SJCRH30 (cell line): ENCODE data around the gene PIEZO2. TPM values are rescaled to one million over a fixed set of nuclear protein-coding genes. Genes with fewer than 3 reads are reported as not detected.

Experiments
- DNase-seq, 2 experiments: peaks; one replicate each; pipeline ENCODE4 v3.0.0-alpha.2; 2015 to 2020
- H3K27ac ChIP-seq: fragments of 250-450 bp; sonication (Bioruptor Pico); 2 replicates; pipeline ENCODE4 v1.5.1; 2020; ENCODE audit warnings: mild to moderate bottlenecking, moderate library complexity
- H3K27me3 ChIP-seq: fragments of 250-450 bp; sonication (Bioruptor Pico); 2 replicates; pipeline ENCODE4 v1.5.1; 2020; ENCODE audit warnings: mild to moderate bottlenecking, moderate library complexity
- H3K36me3 ChIP-seq: fragments of 250-450 bp; sonication (Bioruptor Pico); 2 replicates; pipeline ENCODE4 v1.5.1; 2020; ENCODE audit warnings: mild to moderate bottlenecking, moderate library complexity
- H3K4me1 ChIP-seq: fragments of 250-450 bp; sonication (Bioruptor Pico); 2 replicates; pipeline ENCODE4 v1.5.1; 2020; ENCODE audit warnings: mild to moderate bottlenecking, moderate library complexity
- H3K4me3 ChIP-seq: fragments of 250-450 bp; sonication (Bioruptor Pico); 2 replicates; pipeline ENCODE4 v1.5.1; 2020; ENCODE audit warnings: mild to moderate bottlenecking, moderate library complexity
- H3K9me3 ChIP-seq: fragments of 250-450 bp; sonication (Bioruptor Pico); replicated peaks from 2 replicates; pipeline ENCODE4 v1.5.1; 2020; ENCODE audit warnings: mild to moderate bottlenecking, moderate library complexity
- total RNA-seq: library from RNA; depleted of rRNA; stranded (reverse); fragments of >200 nt; shearing (Covaris generic); gene quantifications from 2 replicates; pipeline ENCODE4 v1.2.3, GENCODE V29; 2014

The PIEZO2 gene
- total RNA-seq, 1 experiment from 2014 or later = 0.32 TPM

GRCh38 chr18:11108947-11109346, 40.4 kb downstream of the PIEZO2 start:
- no peaks in the 10 kb centered on the region for H3K4me1 ChIP-seq
- no peaks in the 10 kb centered on the region for H3K27me3 ChIP-seq
- no peaks in the 10 kb centered on the region for H3K36me3 ChIP-seq
- no peak overlapping the region for H3K4me3 ChIP-seq
- no peak overlapping the region for H3K27ac ChIP-seq
- DNase-seq = peak in 1 of 2 experiments; percentile 2
- H3K9me3 ChIP-seq = no peaks in the 10 kb centered on the region

GRCh38 chr18:11106894-11107293, 42.5 kb downstream of the PIEZO2 start:
- no peaks in the 10 kb centered on the region for H3K9me3 ChIP-seq
- H3K36me3 ChIP-seq = no peaks in the 10 kb centered on the region
- H3K4me3 ChIP-seq = no peak overlapping the region
- no peak for DNase-seq
- no peaks in the 10 kb centered on the region for H3K27me3 ChIP-seq
- H3K4me1 ChIP-seq = no peaks in the 10 kb centered on the region
- H3K27ac ChIP-seq = no peak overlapping the region

- H3K27me3 ChIP-seq = no peaks in the 10 kb centered on the region
- no peak overlapping the region for H3K27ac ChIP-seq
- DNase-seq = no peak
- no peaks in the 10 kb centered on the region for H3K4me1 ChIP-seq
- no peaks in the 10 kb centered on the region for H3K36me3 ChIP-seq
- H3K9me3 ChIP-seq = no peaks in the 10 kb centered on the region
- H3K4me3 ChIP-seq = no peak overlapping the region
These were observed 43.9 kb downstream of the PIEZO2 start for GRCh38 chr18:11105463-11105862.

- no peak overlapping the region for H3K27ac ChIP-seq
- H3K9me3 ChIP-seq = no peaks in the 10 kb centered on the region
- no peak for DNase-seq
- no peaks in the 10 kb centered on the region for H3K27me3 ChIP-seq
- H3K4me1 ChIP-seq = no peaks in the 10 kb centered on the region
- H3K4me3 ChIP-seq = no peak overlapping the region
- no peaks in the 10 kb centered on the region for H3K36me3 ChIP-seq
These were observed 45.1 kb downstream of the PIEZO2 start for GRCh38 chr18:11104307-11104706.

GRCh38 chr18:11096839-11097750, 52.3 kb downstream of the PIEZO2 start:
- Histone ChIP-seq H3K4me3 (no peak overlapping the region), H3K27ac (no peak overlapping the region), H3K9me3 (no peaks in the 10 kb centered on the region), H3K36me3 (no peaks in the 10 kb centered on the region), H3K4me1 (no peaks in the 10 kb centered on the region), H3K27me3 (no peaks in the 10 kb centered on the region)
- DNase-seq = no peak

- H3K27ac ChIP-seq = no peak overlapping the region
- no peaks in the 10 kb centered on the region for H3K36me3 ChIP-seq
- no peak for DNase-seq
- no peak overlapping the region for H3K4me3 ChIP-seq
- H3K9me3 ChIP-seq = no peaks in the 10 kb centered on the region
- H3K4me1 ChIP-seq = no peaks in the 10 kb centered on the region
- H3K27me3 ChIP-seq = no peaks in the 10 kb centered on the region
These were observed 53.0 kb downstream of the PIEZO2 start for GRCh38 chr18:11096411-11096810.

- Histone ChIP-seq H3K4me3 (no peak overlapping the region), H3K27ac (no peak overlapping the region), H3K4me1 (no peaks in the 10 kb centered on the region), H3K36me3 (no peaks in the 10 kb centered on the region), H3K9me3 (no peaks in the 10 kb centered on the region), H3K27me3 (no peaks in the 10 kb centered on the region)
- no peak for DNase-seq
These were observed 53.6 kb downstream of the PIEZO2 start for GRCh38 chr18:11095674-11096293.

GRCh38 chr18:11095211-11095610, 54.2 kb downstream of the PIEZO2 start:
- Histone ChIP-seq H3K9me3 (no peaks in the 10 kb centered on the region), H3K4me3 (no peak overlapping the region), H3K36me3 (no peaks in the 10 kb centered on the region), H3K4me1 (no peaks in the 10 kb centered on the region), H3K27me3 (no peaks in the 10 kb centered on the region), H3K27ac (no peak overlapping the region)
- no peak for DNase-seq

GRCh38 chr18:11091746-11092145, 57.6 kb downstream of the PIEZO2 start:
- DNase-seq = no peak

GRCh38 chr18:11089931-11090715, 59.2 kb downstream of the PIEZO2 start:
- Histone ChIP-seq H3K4me3 (no peak overlapping the region), H3K27ac (no peak overlapping the region), H3K4me1 (no peaks in the 10 kb centered on the region), H3K27me3 (no peaks in the 10 kb centered on the region), H3K9me3 (no peaks in the 10 kb centered on the region), H3K36me3 (no peaks in the 10 kb centered on the region)
- DNase-seq = no peak

More at GRCh38 chr18:11091746-11092145, 57.6 kb downstream of the PIEZO2 start:
- Histone ChIP-seq H3K27me3 (no peaks in the 10 kb centered on the region), H3K9me3 (no peaks in the 10 kb centered on the region), H3K27ac (no peak overlapping the region), H3K36me3 (no peaks in the 10 kb centered on the region), H3K4me1 (no peaks in the 10 kb centered on the region), H3K4me3 (no peak overlapping the region)

- H3K4me3 ChIP-seq = no peak overlapping the region
- no peaks in the 10 kb centered on the region for H3K9me3 ChIP-seq
- no peaks in the 10 kb centered on the region for H3K4me1 ChIP-seq
- H3K27ac ChIP-seq = no peak overlapping the region
- H3K36me3 ChIP-seq = no peaks in the 10 kb centered on the region
- H3K27me3 ChIP-seq = no peaks in the 10 kb centered on the region
- no peak for DNase-seq
These were observed 68.3 kb downstream of the PIEZO2 start for GRCh38 chr18:11081009-11081532.

- DNase-seq = no peak
- H3K9me3 ChIP-seq = no peaks in the 10 kb centered on the region
- no peak overlapping the region for H3K4me3 ChIP-seq
- no peaks in the 10 kb centered on the region for H3K4me1 ChIP-seq
- no peak overlapping the region for H3K27ac ChIP-seq
- no peaks in the 10 kb centered on the region for H3K27me3 ChIP-seq
- H3K36me3 ChIP-seq = no peaks in the 10 kb centered on the region
These were observed 70.9 kb downstream of the PIEZO2 start for GRCh38 chr18:11078491-11078890.

GRCh38 chr18:11077548-11078187, 71.7 kb downstream of the PIEZO2 start:
- H3K4me3 ChIP-seq = no peak overlapping the region
- DNase-seq = no peak
- no peaks in the 10 kb centered on the region for H3K4me1 ChIP-seq
- no peaks in the 10 kb centered on the region for H3K27me3 ChIP-seq
- no peaks in the 10 kb centered on the region for H3K36me3 ChIP-seq
- no peak overlapping the region for H3K27ac ChIP-seq
- H3K9me3 ChIP-seq = no peaks in the 10 kb centered on the region

GRCh38 chr18:11074889-11075288, 74.5 kb downstream of the PIEZO2 start:
- Histone ChIP-seq H3K36me3 (no peaks in the 10 kb centered on the region), H3K4me1 (no peaks in the 10 kb centered on the region), H3K27ac (no peak overlapping the region), H3K4me3 (no peak overlapping the region), H3K9me3 (no peaks in the 10 kb centered on the region), H3K27me3 (no peaks in the 10 kb centered on the region)
- DNase-seq = no peak
